GM10248 (cell line): ENCODE measurements around the gene RNF207.

Source experiments
- CTCF ChIA-PET: fragments of 300-600 bp; sonication (Branson Sonifier 250); formaldehyde crosslinking; extraction: SDS; loops from one replicate; lab custom pipeline; 2021; ENCODE audit warnings: antibody characterized with exemption; lab: Yijun Ruan, JAX
- POLR2A ChIA-PET: fragments of 350-650 bp; sonication (Branson Sonifier 250); formaldehyde crosslinking; extraction: SDS; loops from one replicate; lab custom pipeline; 2020; ENCODE audit warnings: antibody characterized with exemption; lab: Yijun Ruan, JAX
- DNase-seq: peaks from one replicate; pipeline ENCODE4 v3.0.0; 2012; ENCODE audit errors: extremely low spot score
- TF ChIP-seq, protein P1 (sequence below): IDR thresholded peaks from 2 replicates; pipeline ENCODE4 v1.5.1; 2012; ENCODE audit warnings: mild to moderate bottlenecking, low read depth; ENCODE audit errors: extremely low read depth, missing control alignments, control extremely low read depth

Gene RNF207

DNA sequence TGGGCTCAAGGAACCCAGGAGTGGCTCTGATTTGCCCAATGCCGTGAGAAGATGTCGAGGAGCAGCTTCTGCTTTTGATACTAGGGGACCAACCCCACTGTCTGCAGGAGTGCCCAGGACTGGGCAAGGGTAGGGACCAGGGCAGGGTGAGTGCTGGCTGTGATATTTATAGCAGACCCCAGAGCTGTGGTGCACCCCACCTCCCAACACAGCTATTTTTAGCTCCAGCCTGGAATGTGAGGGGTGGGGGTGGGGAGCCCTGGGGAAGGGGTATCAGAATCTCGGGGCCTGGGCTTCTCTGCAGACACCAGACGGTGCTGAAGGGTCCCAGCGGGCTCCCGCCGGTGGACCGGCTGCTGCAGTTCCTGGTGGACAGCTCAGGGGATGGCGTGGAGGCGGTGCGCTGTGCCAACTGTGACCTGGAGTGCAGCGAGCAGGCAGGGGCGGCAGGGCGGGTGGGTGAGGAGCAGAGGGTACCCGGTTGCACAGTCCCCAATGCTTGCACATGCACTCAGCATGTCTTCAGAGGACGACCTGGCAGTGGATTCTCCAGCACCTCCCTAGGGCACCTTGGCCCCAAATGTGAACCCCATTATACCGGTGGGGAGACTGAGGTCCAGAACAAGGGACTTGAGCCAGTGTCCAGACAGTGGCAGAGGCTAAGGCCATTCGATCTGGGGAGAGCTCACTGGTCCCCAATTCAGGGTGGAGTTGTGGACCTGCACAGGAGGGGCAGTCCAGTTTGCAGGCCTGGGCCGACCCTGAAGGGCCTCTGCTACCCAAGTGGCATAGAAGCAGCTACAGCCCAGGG, 1.4 kb downstream of the RNF207 start:
- no peak for DNase-seq
- TF ChIP-seq, protein P1, sequence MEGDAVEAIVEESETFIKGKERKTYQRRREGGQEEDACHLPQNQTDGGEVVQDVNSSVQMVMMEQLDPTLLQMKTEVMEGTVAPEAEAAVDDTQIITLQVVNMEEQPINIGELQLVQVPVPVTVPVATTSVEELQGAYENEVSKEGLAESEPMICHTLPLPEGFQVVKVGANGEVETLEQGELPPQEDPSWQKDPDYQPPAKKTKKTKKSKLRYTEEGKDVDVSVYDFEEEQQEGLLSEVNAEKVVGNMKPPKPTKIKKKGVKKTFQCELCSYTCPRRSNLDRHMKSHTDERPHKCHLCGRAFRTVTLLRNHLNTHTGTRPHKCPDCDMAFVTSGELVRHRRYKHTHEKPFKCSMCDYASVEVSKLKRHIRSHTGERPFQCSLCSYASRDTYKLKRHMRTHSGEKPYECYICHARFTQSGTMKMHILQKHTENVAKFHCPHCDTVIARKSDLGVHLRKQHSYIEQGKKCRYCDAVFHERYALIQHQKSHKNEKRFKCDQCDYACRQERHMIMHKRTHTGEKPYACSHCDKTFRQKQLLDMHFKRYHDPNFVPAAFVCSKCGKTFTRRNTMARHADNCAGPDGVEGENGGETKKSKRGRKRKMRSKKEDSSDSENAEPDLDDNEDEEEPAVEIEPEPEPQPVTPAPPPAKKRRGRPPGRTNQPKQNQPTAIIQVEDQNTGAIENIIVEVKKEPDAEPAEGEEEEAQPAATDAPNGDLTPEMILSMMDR = no peak
- ChIA-PET CTCF (interaction anchor here (1.1 to 4.7 kb wide), 13 partner anchors 9 to 142 kb away, joined by 3 to 27 read pairs (median 5); partner anchors contain the start of gene HES3), POLR2A (no interaction called here)

DNA sequence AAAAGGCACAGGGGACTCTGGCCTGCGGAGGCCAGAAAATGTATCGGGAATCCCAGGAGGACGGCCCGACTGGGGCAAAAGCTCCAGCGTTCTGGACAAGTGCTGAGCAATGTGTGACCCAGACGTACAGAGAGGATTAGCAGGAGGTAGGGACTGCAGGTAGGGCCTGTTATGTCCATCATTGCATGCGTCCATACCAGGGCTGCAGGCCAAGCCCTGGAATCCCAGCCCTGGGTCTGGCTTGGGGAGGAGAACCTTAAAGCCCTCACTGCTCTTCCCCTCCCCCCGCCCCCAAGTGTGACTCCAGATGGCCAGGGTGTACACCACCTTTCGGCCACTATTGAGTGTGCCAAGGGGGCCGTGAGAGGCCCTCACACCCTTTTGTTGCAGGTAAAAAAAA, 2.0 kb downstream of the RNF207 start:
- POLR2A ChIA-PET = interaction anchor here (0.6 kb wide), 1 partner anchor 76 kb away, joined by 3 read pairs; no protein-coding TSS in a partner anchor

DNA sequence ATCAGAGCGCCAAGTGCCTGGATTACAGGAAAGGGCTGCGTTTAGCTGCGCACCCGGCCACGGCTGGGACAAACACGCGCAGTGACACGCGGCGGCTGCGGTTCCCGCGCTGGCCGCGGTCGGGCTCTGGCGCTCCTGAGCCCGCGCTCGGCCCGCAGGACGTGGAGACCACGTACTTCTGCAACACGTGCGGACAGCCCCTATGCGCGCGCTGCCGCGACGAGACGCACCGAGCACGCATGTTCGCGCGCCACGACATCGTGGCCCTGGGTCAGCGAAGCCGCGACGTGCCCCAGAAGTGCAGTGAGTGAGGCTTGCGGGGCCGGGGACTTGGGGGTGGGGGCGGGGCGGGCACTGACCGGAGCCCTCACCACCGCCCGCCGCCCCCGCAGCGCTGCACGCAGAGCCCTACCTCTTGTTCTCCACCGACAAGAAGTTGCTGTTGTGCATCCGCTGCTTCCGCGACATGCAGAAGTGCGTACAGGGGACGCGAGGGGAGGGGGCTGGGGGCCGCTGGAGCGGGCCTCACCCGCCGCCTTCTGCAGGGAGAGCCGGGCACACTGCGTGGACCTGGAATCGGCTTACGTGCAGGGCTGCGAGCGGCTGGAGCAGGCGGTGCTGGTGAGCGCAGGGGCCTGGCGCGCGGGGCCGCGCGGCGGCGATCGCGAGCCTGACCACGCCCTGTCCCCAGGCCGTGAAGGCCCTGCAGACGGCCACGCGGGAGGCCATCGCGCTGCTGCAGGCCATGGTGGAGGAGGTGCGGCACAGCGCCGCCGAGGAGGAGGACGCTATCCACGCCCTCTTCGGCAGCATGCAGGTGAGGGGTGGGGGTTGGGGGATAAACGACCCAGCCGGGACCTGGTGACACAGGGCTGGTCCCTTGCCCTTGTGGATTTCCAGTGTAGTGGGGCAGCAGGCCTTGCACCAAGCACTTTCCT, 3.1 kb downstream of the RNF207 start:
- POLR2A ChIA-PET = no interaction called here
- DNase-seq = peak; percentile 67
- TF ChIP-seq, protein P1 = peak; percentile 53
- CTCF ChIA-PET = interaction anchor here (0.6 to 1.6 kb wide), 7 partner anchors 13 to 38 kb away, joined by 3 to 6 read pairs (median 4); no protein-coding TSS in a partner anchor

More for the DNA sequence above, 2.0 kb downstream of the RNF207 start:
- no peak for DNase-seq
- CTCF ChIA-PET = interaction anchor here (1.0 to 3.6 kb wide), 7 partner anchors 9 to 39 kb away, joined by 3 to 20 read pairs (median 4); no protein-coding TSS in a partner anchor
- TF ChIP-seq, protein P1 = no peak

DNA sequence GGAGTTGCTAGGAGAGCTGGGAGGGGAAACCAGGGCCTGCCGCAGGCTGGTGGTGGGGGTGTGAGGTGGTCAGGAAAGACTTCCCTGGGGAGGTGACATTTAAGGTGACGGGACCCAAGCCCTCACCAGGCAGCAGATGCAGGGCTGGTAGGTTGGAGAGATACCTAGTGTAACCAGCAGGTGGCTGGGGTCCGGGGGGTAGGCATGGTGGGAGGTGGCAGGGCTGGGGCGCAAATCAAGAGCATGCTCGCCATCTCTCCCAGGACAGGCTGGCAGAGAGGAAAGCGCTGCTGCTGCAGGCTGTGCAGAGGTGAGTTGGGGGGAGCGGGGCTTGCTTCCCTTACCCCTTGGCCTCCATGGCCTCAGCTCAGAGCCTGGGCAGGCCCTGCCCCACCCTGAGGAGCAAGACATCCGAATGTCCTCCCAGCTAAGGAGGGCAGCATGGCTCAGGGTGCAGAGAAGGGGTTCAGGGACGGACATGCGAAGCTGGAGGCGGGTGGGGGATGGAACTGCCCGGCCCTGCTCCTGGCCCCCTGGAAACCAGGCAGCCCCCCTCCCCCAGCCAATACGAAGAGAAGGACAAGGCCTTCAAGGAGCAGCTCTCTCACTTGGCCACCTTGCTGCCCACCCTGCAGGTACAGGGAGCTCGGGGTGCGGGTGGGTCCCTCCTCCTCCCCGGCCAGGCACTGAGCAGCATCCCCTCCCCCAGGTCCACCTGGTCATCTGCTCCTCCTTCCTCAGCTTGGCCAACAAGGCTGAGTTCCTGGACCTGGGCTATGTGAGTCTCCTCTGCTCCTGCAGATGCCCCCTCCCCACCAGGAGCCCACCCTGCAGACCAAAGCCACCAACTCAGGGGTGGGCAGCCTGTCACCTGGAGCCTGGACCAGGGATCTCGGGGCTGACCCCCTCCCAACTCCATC, 4.0 kb downstream of the RNF207 start:
- TF ChIP-seq, protein P1 = peak; percentile 18
- ChIA-PET POLR2A (no interaction called here), CTCF (interaction anchor here (0.6 to 1.6 kb wide), 7 partner anchors 10 to 35 kb away, joined by 3 to 7 read pairs (median 3); no protein-coding TSS in a partner anchor)
- DNase-seq = no peak

DNA sequence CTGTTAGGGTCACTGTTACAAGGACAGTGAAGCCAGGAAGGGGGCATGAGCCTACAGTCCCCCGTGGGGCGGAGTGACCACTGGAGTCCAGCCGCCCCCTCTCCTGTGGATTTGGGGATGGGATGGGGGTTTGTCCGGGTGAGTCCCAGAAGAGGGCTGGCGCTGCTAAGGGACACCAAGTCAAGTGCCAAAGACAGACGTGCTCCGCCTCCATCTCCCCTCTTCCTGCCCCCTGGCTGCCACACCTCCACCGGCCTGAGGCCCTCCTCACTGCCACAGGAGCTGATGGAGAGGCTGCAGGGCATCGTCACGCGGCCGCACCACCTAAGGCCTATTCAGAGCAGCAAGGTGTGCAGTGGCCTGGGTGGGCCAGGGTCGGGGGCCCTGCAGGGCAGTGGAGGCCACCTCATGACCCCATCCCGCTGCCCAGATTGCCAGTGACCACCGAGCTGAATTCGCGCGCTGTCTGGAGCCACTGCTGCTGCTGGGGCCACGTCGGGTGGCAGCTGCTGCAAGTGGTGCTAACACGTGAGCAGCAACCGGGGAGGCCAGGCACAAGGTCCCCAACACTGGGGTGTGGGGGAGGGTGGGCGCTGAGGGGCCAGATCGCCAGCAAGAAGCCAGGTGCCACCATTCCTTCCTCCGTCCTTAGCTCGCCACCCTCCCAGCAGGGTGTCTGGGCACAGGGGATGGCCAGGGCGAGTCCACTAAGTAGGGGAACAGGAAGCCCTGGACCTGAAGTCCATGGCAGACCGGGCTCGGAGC, 4.9 kb downstream of the RNF207 start:
- no peak for DNase-seq
- ChIA-PET POLR2A (no interaction called here), CTCF (interaction anchor here (0.9 to 1.6 kb wide), 3 partner anchors 9 to 34 kb away, joined by 3 to 7 read pairs (median 3); no protein-coding TSS in a partner anchor)
- TF ChIP-seq, protein P1 = no peak
